Panc1 (cell line): ENCODE results near the gene SHC3.

Experiments used
- CTCF ChIP-seq: fragments of 450-650 bp; IDR thresholded peaks from 2 replicates; pipeline ENCODE4 v1.5.1; 2017; ENCODE audit warnings: mild to moderate bottlenecking
- POLR2AphosphoS5 ChIP-seq: IDR thresholded peaks from 2 replicates; pipeline ENCODE4 v1.6.1; 2012; ENCODE audit warnings: mild to moderate bottlenecking, low read depth, low read length, moderate library complexity
- REST ChIP-seq, 2 experiments: IDR thresholded peaks; 2 replicates each; pipeline ENCODE4 v1.6.1; 2011 to 2012; ENCODE audit warnings: low read depth in 2 of 2, control low read depth in 1 of 2, low read length in 1 of 2, mild to moderate bottlenecking in 1 of 2, moderate library complexity in 1 of 2; ENCODE audit not compliant: insufficient read depth in 1 of 2
- SIN3A ChIP-seq: IDR thresholded peaks from 2 replicates; pipeline ENCODE4 v1.6.1; 2012; ENCODE audit warnings: low read depth, mild to moderate bottlenecking, low read length, moderate library complexity, borderline replicate concordance; ENCODE audit not compliant: insufficient read depth
- TCF7L2 ChIP-seq: IDR thresholded peaks from 2 replicates; pipeline ENCODE4 v1.6.1; 2011; ENCODE audit warnings: mild to moderate bottlenecking, low read depth, low read length, inconsistent platforms

- TF ChIP-seq CTCF, result no peak
- TF ChIP-seq TCF7L2, result no peak
- TF ChIP-seq POLR2AphosphoS5, result no peak
- TF ChIP-seq SIN3A, result no peak
- no peak for TF ChIP-seq REST (IDR thresholded peaks at IDR 0.05; ENCODE audit: insufficient read depth in 1 of 2, low read depth in 2 of 2, low read length in 1 of 2)
Measured at GRCh38 chr9:89149726-89150125, 28.9 kb downstream of the SHC3 start.
